Neural progenitor cell (in vitro differentiated cells): ENCODE data around the gene PI16. TPM values are rescaled to one million over a fixed set of nuclear protein-coding genes. Genes with fewer than 3 reads are reported as not detected.

ENCODE experiments used
- DNase-seq: peaks from one replicate; pipeline ENCODE4 v3.0.0-alpha.2; 2016; ENCODE audit warnings: low spot score
- H2AFZ ChIP-seq: fragments of 200-600 bp; sonication (generic); replicated peaks from 2 replicates; pipeline ENCODE4 v1.6.1; 2016; ENCODE audit warnings: antibody characterized with exemption
- H3F3A ChIP-seq: fragments of 200-600 bp; sonication (generic); 2 replicates; pipeline ENCODE4 v1.6.1; 2016; ENCODE audit warnings: antibody characterized with exemption, low read depth
- H3K27ac ChIP-seq: fragments of 200-600 bp; sonication (generic); 2 replicates; pipeline ENCODE4 v1.5.1; 2016; ENCODE audit warnings: mild to moderate bottlenecking
- H3K27me3 ChIP-seq: fragments of 200-600 bp; sonication (generic); 2 replicates; pipeline ENCODE4 v1.6.1; 2016; ENCODE audit warnings: mild to moderate bottlenecking, moderate library complexity
- H3K36me3 ChIP-seq: fragments of 200-600 bp; sonication (generic); 2 replicates; pipeline ENCODE4 v1.5.1; 2016
- H3K4me1 ChIP-seq: fragments of 200-600 bp; sonication (generic); 2 replicates; pipeline ENCODE4 v1.6.1; 2016; ENCODE audit warnings: mixed run types
- H3K4me2 ChIP-seq: fragments of 200-600 bp; sonication (generic); 2 replicates; pipeline ENCODE4 v1.6.1; 2016
- H3K4me3 ChIP-seq: fragments of 200-600 bp; sonication (generic); 2 replicates; pipeline ENCODE4 v1.5.1; 2016
- H3K79me2 ChIP-seq: fragments of 200-600 bp; sonication (generic); 2 replicates; pipeline ENCODE4 v1.6.1; 2016; ENCODE audit warnings: low read depth
- H3K9ac ChIP-seq: fragments of 200-600 bp; sonication (generic); 2 replicates; pipeline ENCODE4 v1.6.1; 2016
- H3K9me3 ChIP-seq: fragments of 200-600 bp; sonication (generic); 2 replicates; pipeline ENCODE4 v1.5.1; 2016; ENCODE audit warnings: low read depth
- H4K20me1 ChIP-seq: fragments of 200-600 bp; sonication (generic); 2 replicates; pipeline ENCODE4 v1.6.1; 2016; ENCODE audit warnings: low read depth
- H3K27ac Mint-ChIP-seq: 3 replicates; pipeline ENCODE4 v1.8.0; 2021; ENCODE audit warnings: mixed read lengths
- H3K27me3 Mint-ChIP-seq: 2 replicates; pipeline ENCODE4 v1.8.0; 2022; ENCODE audit warnings: low read depth, mild to moderate bottlenecking, inconsistent platforms, moderate library complexity, mixed read lengths; ENCODE audit not compliant: insufficient read depth
- H3K36me3 Mint-ChIP-seq: 3 replicates; pipeline ENCODE4 v1.8.0; 2021; ENCODE audit warnings: mixed read lengths
- H3K4me1 Mint-ChIP-seq: 3 replicates; pipeline ENCODE4 v1.8.0; 2021; ENCODE audit warnings: mixed read lengths
- H3K4me3 Mint-ChIP-seq: 3 replicates; pipeline ENCODE4 v1.8.0; 2021; ENCODE audit warnings: mild to moderate bottlenecking, moderate library complexity, mixed read lengths
- H3K9me3 Mint-ChIP-seq: 3 replicates; pipeline ENCODE4 v1.8.0; 2020; ENCODE audit warnings: mixed read lengths
- CTCF ChIP-seq: fragments of 200-600 bp; sonication (generic); IDR thresholded peaks from 2 replicates; pipeline ENCODE4 v1.5.1; 2017; ENCODE audit warnings: antibody characterized with exemption, mild to moderate bottlenecking
- EZH2 ChIP-seq: fragments of 200-600 bp; sonication (generic); IDR thresholded peaks from 2 replicates; pipeline ENCODE4 v1.6.1; 2017; ENCODE audit warnings: antibody characterized with exemption, mild to moderate bottlenecking, moderate library complexity
- EZH2phosphoT487 ChIP-seq: fragments of 200-600 bp; sonication (generic); IDR thresholded peaks from 2 replicates; pipeline ENCODE4 v1.6.1; 2017; ENCODE audit warnings: antibody characterized with exemption
- total RNA-seq: library from RNA; depleted of rRNA; stranded (reverse); fragments of >200 nt; gene quantifications from 2 replicates; pipeline ENCODE4 v1.2.3, GENCODE V29; 2015; ENCODE audit warnings: low replicate concordance

PI16 gene
- total RNA-seq, 1 donor from 2014 or later: not detected

DNA sequence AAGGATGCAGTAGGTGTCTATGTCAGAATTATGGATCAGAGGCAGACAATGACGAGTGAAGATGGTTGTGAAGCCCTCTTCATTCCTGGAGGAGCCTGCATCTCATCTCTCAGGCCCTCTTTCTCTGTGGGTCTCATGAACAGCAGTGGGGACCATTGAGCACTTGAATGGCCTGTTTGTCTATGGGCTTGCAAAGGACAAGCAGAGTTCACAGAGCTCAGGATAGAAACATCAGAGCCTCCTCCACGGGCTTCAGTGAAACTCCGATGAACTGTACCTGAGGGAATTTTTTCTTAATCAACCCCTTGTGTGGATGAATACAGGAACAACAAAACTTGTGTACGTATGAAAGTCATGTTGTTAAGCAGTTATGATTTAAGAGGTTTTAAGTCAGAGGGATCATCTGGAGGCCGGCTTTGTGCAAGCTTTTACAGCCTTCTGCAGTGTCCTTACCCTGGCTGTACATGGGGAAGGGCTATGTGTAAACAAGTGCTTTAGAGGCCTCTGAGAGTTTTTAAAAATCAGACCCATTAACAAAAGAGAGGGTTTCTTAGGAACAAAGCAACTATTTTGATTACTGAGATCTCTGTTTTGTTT, 29.7 kb upstream of the PI16 start:
- no peaks in the 10 kb centered on the region for H3K27me3 ChIP-seq
- H4K20me1 ChIP-seq: no peaks in the 10 kb centered on the region
- no peaks in the 10 kb centered on the region for H3K79me2 ChIP-seq
- H3K27ac Mint-ChIP-seq: no peak overlapping the region
- no peaks in the 10 kb centered on the region for H3K9me3 Mint-ChIP-seq
- peaks cover 4% of the 10 kb centered on the region for H3K27me3 Mint-ChIP-seq
- TF ChIP-seq EZH2 (no peak), EZH2phosphoT487 (no peak), CTCF (no peak)
- H3K4me1 ChIP-seq: no peaks in the 10 kb centered on the region
- H3K4me3 Mint-ChIP-seq: no peak overlapping the region
- no peak overlapping the region for H2AFZ ChIP-seq
- DNase-seq: no peak
- H3K27ac ChIP-seq: no peak overlapping the region
- no peak overlapping the region for H3K4me2 ChIP-seq
- H3K36me3 ChIP-seq: no peaks in the 10 kb centered on the region
- peaks cover 10% of the 10 kb centered on the region for H3K36me3 Mint-ChIP-seq
- H3K9me3 ChIP-seq: no peaks in the 10 kb centered on the region
- H3K4me3 ChIP-seq: no peak overlapping the region
- H3K9ac ChIP-seq: no peak overlapping the region
- H3K4me1 Mint-ChIP-seq: peaks cover 11% of the 10 kb centered on the region
- H3F3A ChIP-seq: no peaks in the 10 kb centered on the region

DNA sequence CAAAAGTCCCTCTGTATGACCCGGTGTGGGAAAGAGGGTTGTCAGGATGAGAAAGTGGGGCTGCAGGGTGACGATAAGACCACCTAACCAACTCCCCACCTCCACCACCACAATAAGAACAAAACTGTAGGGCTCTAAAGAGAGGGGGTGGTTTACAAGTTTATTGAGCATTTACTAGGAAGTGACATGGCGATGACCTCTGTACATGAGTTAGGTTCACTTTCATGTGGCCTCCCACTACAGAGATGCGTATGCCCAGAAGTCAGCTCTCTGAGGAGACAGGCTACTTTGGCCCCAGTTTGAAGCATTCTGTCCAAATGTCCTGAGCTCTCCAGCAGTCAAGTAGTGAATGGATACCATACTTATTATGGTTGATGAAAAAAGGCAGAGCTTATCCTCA, 28.7 kb upstream of the PI16 start:
- Mint-ChIP-seq H3K36me3 (peaks cover 10% of the 10 kb centered on the region), H3K4me3 (no peak overlapping the region), H3K27ac (no peak overlapping the region), H3K9me3 (no peaks in the 10 kb centered on the region), H3K4me1 (peaks cover 11% of the 10 kb centered on the region), H3K27me3 (peaks cover 6% of the 10 kb centered on the region)
- H4K20me1 ChIP-seq: no peaks in the 10 kb centered on the region
- H3K4me2 ChIP-seq: no peak overlapping the region
- no peak for DNase-seq
- H3F3A ChIP-seq: no peaks in the 10 kb centered on the region
- H3K9me3 ChIP-seq: no peaks in the 10 kb centered on the region
- no peaks in the 10 kb centered on the region for H3K79me2 ChIP-seq
- no peak overlapping the region for H3K4me3 ChIP-seq
- no peaks in the 10 kb centered on the region for H3K36me3 ChIP-seq
- no peak overlapping the region for H3K27ac ChIP-seq
- TF ChIP-seq EZH2phosphoT487 (no peak), EZH2 (no peak), CTCF (no peak)
- H3K4me1 ChIP-seq: no peaks in the 10 kb centered on the region
- no peaks in the 10 kb centered on the region for H3K27me3 ChIP-seq
- H3K9ac ChIP-seq: no peak overlapping the region
- no peak overlapping the region for H2AFZ ChIP-seq

- TF ChIP-seq EZH2 (no peak), CTCF (no peak), EZH2phosphoT487 (no peak)
Measured at GRCh38 chr6:36926708-36927513, 27.6 kb upstream of the PI16 start.

More at GRCh38 chr6:36926708-36927513, 27.6 kb upstream of the PI16 start:
- H3K27me3 Mint-ChIP-seq: peaks cover 6% of the 10 kb centered on the region
- H2AFZ ChIP-seq: no peak overlapping the region
- no peak overlapping the region for H3K27ac Mint-ChIP-seq
- no peak overlapping the region for H3K9ac ChIP-seq
- no peak overlapping the region for H3K4me3 Mint-ChIP-seq
- no peaks in the 10 kb centered on the region for H3K27me3 ChIP-seq
- no peak overlapping the region for H3K4me2 ChIP-seq
- H3K36me3 ChIP-seq: no peaks in the 10 kb centered on the region
- H3K36me3 Mint-ChIP-seq: peaks cover 4% of the 10 kb centered on the region
- DNase-seq: no peak
- H3K4me3 ChIP-seq: no peak overlapping the region
- H3F3A ChIP-seq: no peaks in the 10 kb centered on the region
- no peaks in the 10 kb centered on the region for H4K20me1 ChIP-seq
- H3K9me3 ChIP-seq: no peaks in the 10 kb centered on the region
- no peaks in the 10 kb centered on the region for H3K9me3 Mint-ChIP-seq
- no peak overlapping the region for H3K27ac ChIP-seq
- no peaks in the 10 kb centered on the region for H3K4me1 ChIP-seq
- peaks cover 11% of the 10 kb centered on the region for H3K4me1 Mint-ChIP-seq
- H3K79me2 ChIP-seq: no peaks in the 10 kb centered on the region
